Iris pigment epithelial cell (primary cell): ENCODE measurements around the gene HACL1.

Source experiments
- DNase-seq: peaks from one replicate; pipeline ENCODE4 v3.0.0-alpha.2; 2011; ENCODE audit warnings: low read depth

HACL1 gene

GRCh38 chr3:15523660-15524417 lies 77.5 kb downstream of the HACL1 start:
- no peak for DNase-seq

- no peak for DNase-seq
These were observed 79.4 kb downstream of the HACL1 start for GRCh38 chr3:15522016-15522415.

GRCh38 chr3:15521573-15521965 lies 79.8 kb downstream of the HACL1 start, which contains the start of gene COLQ:
Gene COLQ (minus strand): TSS chr3:15521706. CDS start chr3:15521625, 81 bp downstream.
- no peak for DNase-seq

- DNase-seq: no peak
These were observed 80.4 kb downstream of the HACL1 start for GRCh38 chr3:15520804-15521572.

- no peak for DNase-seq
These were observed 81.2 kb downstream of the HACL1 start for GRCh38 chr3:15520185-15520584.

- DNase-seq: no peak
These were observed 82.3 kb downstream of the HACL1 start for GRCh38 chr3:15519096-15519495.

- DNase-seq: no peak
These were observed 86.6 kb downstream of the HACL1 start for GRCh38 chr3:15514663-15515340.

- DNase-seq: no peak
These were observed 87.3 kb downstream of the HACL1 start for GRCh38 chr3:15513810-15514662.

- DNase-seq: no peak
These were observed 88.3 kb downstream of the HACL1 start for GRCh38 chr3:15513116-15513515.

GRCh38 chr3:15512166-15512565 lies 89.2 kb downstream of the HACL1 start:
- DNase-seq: no peak

- no peak for DNase-seq
These were observed 90.2 kb downstream of the HACL1 start for GRCh38 chr3:15511156-15511555.
